Measurements from ENCODE around the gene PTK6.
A peak's percentile ranks its signal among the peaks of the same experiment; 100 is the strongest.
"Not testable (repeated sequence)": the region's sequence is repeated elsewhere in the genome, so short reads cannot be mapped to it uniquely, and the experiment has no call there.

Gene PTK6

GRCh38 chr20:63536997-63537524 lies at the start of gene PTK6:
Gene PTK6 (minus strand): TSS chr20:63537376. CDS start chr20:63537314, 62 bp downstream.
- DNase-seq (ENCODE audit: low spot score) = no peak

GRCh38 chr20:63586797-63587196 lies 49.6 kb upstream of the PTK6 start:
- no peak for DNase-seq (ENCODE audit: low spot score)

- no peak for DNase-seq (ENCODE audit: low spot score)
These were observed 48.7 kb upstream of the PTK6 start for GRCh38 chr20:63585616-63586565.

GRCh38 chr20:63582382-63583063 lies 45.3 kb upstream of the PTK6 start:
- DNase-seq (ENCODE audit: low spot score) = no peak

GRCh38 chr20:63580796-63581461 lies 43.8 kb upstream of the PTK6 start:
- DNase-seq (ENCODE audit: low spot score) = no peak

GRCh38 chr20:63579017-63579694 lies 42.0 kb upstream of the PTK6 start:
- no peak for DNase-seq (ENCODE audit: low spot score)

GRCh38 chr20:63578224-63579016 lies 41.2 kb upstream of the PTK6 start:
- no peak for DNase-seq (ENCODE audit: low spot score)

- no peak for DNase-seq (ENCODE audit: low spot score)
These were observed 40.2 kb upstream of the PTK6 start for GRCh38 chr20:63577317-63577894.

- DNase-seq (ENCODE audit: low spot score) = no peak
These were observed 39.1 kb upstream of the PTK6 start for GRCh38 chr20:63576311-63576710.

GRCh38 chr20:63574829-63575743 lies 37.9 kb upstream of the PTK6 start:
- no peak for DNase-seq (ENCODE audit: low spot score)

GRCh38 chr20:63574156-63574828 lies 37.1 kb upstream of the PTK6 start, which contains the start of gene HELZ2:
Gene HELZ2 (minus strand): TSS chr20:63574239. CDS start chr20:63572385, 1,854 bp downstream.
- DNase-seq (ENCODE audit: low spot score) = peak; percentile 93

GRCh38 chr20:63573647-63574131 lies 36.5 kb upstream of the PTK6 start:
- DNase-seq (ENCODE audit: low spot score) = peak; percentile 51

- no peak for DNase-seq (ENCODE audit: low spot score)
These were observed 35.8 kb upstream of the PTK6 start for GRCh38 chr20:63572788-63573646.

- no peak for DNase-seq (ENCODE audit: low spot score)
These were observed 35.1 kb upstream of the PTK6 start for GRCh38 chr20:63572071-63572787.

GRCh38 chr20:63571087-63571478 lies 33.9 kb upstream of the PTK6 start:
- not testable (repeated sequence) for DNase-seq (ENCODE audit: low spot score)

GRCh38 chr20:63570281-63571086 lies 33.3 kb upstream of the PTK6 start:
- DNase-seq (ENCODE audit: low spot score) = no peak
